GM18868 (cell line): Measurements from ENCODE around the gene GSS.

Experiments used
- ATAC-seq: cut with Tn5 transposase; IDR thresholded peaks from one replicate; pipeline ENCODE4 v1.9.1; 2021; ENCODE audit warnings: mild to moderate bottlenecking, moderate library complexity; ENCODE audit not compliant: unreplicated experiment

The GSS gene

DNA sequence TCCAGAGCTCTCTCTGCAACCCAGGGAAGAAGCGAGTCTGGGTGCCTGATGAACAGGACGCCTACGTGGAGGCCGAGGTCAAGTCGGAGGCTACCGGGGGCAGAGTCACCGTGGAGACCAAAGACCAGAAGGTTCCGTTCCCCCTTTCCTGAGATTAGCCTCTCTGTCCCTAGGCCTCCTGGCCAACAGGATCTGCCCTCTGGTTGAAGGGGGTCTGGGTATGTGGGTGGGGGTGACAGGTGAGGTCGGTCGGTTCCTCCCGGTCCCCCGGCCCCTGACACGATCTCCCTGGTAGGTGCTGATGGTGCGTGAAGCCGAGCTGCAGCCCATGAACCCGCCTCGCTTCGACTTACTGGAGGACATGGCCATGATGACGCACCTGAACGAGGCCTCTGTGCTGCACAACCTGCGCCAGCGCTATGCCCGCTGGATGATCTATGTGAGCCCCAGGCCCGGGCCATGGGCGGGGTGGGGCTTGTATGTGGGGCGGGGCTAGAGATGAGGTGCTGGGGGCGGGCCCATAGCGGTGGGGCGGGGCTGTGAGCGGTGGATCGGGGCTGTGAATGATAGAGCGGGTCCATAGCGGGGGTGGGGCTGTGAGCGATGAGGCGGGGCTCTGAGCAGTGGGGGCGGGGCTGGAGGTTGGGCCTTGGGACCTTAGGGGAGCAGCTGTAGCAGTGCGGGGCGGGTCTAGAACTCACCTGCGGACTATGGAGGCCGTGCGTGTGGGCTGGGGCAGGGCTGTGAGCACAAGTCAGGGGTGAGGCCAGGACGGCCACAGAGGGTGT is 24.0 kb upstream of the GSS start:
- ATAC-seq = no peak

- ATAC-seq = no peak
These were observed 22.6 kb upstream of the GSS start for GRCh38 chr20:34978092-34978744.

DNA sequence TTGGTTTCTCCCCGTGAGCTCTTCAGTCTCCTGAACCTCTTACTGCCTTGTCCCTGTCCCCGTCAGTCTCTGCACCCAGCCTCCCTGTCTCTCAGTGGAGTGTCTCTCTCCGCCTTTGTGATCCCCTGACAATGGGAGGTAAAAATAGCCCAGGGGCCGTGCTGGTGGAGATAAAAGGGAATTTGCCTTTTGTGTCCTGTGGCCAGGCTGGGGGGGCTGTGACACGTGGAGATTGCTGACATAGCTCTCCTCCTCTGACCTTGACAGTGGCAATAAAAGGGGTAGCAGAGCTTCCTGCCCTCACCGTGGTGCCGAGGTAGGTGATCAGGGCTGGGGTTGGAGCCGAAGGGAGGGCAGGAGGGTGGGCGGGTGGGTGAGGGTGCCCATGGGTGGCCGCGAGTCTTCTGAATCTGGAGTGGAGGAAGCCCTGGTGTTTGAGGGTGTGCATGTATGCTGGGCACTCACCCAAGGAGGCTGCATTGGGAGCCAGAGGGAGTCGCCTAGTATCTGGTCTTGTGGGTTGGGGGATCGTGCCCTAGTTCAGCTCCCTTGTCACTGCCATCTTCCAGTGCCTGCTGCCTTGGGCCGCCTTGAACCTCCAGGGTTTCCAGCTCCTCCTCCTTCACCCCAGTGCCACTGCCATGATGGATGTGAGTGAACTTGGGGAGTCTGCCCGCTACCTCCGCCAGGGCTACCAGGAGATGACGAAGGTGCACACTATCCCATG is 21.9 kb upstream of the GSS start:
- ATAC-seq = no peak

DNA sequence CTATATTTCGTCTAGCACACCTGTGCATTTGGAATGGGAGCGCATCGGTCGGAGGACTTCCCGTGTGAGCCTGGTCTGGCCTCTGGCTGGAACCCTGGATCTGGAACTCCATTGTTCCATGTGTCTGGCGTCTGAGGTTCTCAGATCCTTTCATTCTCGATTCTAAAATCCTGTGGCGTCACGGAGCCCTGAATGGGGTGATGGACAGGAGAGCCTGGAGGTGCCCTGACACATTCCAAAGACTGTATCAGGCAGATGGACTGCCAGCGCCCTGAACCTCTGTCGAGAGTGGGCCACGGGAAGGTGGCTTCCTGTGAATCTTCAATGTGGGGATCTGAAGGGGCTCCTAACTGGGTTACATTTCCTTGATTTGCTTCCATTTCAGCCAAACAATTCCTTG is 20.7 kb upstream of the GSS start:
- ATAC-seq = no peak

GRCh38 chr20:34974246-34974645 is 18.6 kb upstream of the GSS start:
- ATAC-seq = no peak

- ATAC-seq = no peak
These were observed 16.1 kb upstream of the GSS start for GRCh38 chr20:34971561-34972235.

DNA sequence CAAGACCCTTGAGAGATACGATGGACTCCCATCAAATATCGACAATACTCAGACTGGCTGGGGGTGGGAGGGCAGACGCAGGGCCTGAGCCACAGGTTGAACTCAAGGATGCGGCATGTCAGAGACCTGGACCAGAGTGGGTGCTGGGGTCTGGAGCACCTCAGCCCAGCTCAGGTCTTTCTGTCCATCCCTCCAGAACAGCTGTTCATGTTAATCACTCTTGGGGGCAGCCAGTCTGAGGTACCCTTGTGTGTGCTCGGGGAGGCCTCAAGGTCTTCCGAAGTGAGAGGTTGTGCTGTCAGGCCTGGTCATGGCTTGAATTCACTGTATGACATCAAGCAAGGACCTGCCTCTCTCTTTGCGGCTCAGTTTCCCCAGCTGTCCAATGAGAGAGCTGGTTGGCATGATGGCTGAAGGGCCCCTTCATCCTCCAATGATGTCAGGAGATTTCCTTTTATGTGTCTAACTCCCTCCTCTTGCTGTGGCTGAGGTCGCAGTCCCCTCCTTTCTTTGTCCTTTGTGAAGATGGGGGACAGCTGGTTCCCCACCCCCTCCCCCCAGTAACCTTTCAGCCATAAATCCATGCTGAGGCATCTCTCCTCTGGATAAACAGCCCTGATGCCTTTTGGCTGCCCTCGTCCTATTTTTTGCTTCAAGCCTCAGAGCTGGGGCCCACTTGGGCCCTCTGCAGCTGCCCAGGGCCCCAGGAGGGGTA is 15.4 kb upstream of the GSS start:
- no peak for ATAC-seq

DNA sequence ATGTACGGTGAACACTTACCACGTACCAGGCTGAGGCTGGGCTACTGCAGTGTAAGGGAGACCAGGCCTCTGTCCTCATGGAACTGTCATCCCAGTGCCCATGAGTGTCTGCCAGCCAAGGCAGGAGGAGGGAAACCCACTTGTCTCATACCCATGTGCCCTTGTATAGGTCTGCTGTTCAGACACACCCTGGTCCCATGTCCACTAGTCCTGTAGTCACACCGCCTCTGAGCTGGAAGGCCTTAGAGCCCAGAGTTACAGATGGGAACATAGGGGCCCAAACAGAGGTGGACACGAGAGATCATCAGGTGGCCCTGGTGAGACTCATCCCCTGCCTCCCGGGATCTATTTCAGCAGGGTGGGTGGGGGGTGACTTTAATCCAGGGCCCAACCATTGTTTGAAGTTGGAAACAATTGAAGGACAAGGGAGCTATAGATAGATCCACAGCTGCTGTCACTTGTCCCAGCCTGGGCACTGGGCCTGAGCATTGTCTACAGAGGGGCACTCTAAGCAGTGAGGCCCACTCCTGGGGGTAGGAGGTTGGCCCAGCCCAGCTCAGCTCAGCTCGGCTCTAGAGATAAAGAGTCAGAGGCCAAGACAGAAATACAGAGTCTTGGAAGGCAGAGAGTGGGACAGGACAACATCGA is 14.7 kb upstream of the GSS start:
- ATAC-seq = no peak

- ATAC-seq = no peak
These were observed 12.6 kb upstream of the GSS start for GRCh38 chr20:34968042-34968775.

DNA sequence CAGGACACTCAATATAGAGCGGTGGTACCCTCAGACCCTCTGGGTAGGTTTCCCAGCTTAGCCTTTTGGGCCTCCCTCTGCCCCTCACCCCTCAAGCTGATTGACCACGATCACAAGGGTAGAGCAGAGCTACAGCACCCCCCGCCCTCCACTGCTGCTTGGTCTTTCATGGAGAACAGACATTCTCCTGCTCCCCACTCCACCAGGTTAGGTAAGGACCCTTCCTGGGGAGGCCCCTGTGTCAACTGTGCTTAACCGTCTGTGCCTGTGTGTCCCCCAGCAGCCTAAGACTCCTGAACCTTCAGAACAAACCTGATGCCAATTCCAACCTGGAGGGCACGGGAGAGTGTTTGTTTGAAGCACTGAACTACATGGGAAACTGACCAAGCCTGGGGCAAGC is 11.8 kb upstream of the GSS start:
- ATAC-seq = no peak

DNA sequence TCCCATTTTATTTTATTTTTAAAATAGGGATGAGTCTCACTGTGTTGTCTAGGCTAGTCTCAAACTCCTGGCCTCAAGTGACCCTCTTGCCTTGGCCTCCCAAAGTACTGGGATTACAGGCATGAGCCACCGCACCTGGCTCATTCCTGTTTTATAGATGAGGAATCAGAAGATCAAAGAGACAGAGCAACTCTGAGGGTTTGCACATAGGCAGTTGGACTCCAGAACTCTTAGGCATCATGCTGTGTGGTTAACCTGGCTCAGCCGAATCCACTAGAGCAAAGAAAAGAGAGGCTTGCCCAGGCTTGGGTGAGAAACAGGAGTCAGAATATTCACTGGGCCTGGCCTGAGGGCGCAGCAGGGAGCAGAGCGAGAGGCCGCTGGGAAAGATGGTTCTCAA is 9.4 kb upstream of the GSS start:
- ATAC-seq = no peak

- no peak for ATAC-seq
These were observed 8.9 kb upstream of the GSS start for GRCh38 chr20:34964486-34964885.

DNA sequence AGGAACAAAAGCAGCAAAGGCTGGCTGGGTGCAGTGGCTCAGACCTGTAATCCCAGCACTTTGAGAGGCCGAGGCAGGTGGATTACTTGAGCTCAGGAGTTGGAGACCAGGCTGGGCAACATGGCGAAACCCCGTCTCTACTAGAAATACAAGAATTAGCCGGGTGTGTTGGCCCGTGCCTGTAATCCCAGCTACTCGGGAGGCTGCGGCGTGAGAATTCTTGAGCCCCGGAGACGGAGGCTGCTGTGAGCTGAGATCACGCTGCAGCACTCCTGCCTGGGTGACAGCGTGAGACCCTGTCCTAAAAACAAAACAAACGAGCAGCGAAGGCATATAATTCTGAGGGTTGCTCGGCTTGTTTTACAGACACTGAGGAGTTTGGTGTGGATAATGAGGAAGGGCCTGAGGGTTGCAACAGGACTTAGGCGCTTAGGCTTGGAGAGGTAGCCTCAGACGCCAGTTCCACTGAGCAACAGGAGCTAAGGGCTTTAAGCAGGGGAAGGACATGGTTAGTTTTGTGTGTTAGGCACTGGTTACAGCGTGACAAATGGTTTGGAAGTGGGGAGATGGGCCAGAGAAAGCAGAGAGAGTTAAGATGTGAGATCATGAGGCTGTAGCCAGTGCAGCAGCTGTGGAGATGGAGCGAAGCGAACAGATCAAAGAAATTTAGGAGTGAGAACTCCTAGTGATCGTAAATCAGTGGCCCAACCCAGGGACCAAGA is 1.3 kb upstream of the GSS start:
- ATAC-seq = no peak

DNA sequence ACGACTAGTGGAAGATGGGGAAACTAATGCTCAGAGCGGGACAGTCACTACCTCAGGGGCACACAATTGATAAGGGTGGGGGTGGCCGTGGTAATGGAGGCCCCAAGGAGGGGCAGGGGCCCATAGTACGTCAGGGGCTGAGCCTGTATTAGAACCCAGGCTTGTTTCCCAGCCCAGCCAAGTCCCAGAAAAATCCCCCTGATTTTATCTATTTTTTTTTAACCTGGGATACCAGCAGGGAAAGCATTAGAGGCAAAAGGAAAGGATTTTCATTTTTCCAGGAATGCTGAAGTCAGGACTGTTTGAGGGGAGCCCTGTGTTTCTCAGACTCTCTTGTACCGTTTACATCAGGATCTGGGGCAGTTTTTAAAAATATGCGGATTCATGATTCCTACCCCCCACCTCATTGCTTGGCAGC is 444 bp upstream of the GSS start:
- no peak for ATAC-seq

- no peak for ATAC-seq
These were observed 739 bp downstream of the GSS start for GRCh38 chr20:34954904-34955230.

DNA sequence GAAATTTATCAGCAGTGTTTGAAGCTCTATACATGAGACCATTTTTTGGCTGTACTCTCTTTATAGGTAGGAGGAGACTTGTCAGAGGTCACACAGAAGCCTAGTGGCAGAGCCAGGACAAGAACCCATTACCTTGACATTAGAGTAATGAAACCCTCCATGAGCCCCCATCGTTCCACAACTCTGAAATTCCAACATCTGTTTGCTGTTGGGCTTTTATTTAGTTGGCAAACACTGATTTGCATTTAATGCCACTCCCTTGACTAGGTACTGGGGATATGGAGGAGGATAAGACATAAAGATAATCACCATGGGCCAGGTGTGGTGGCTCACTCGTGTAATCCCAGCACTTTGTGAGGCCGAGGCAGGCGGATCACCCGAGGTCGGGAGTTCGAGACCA is 1.6 kb downstream of the GSS start:
- ATAC-seq = no peak

GRCh38 chr20:34952671-34953070 is 2.9 kb downstream of the GSS start:
- no peak for ATAC-seq

GRCh38 chr20:34951652-34952051 is 4.0 kb downstream of the GSS start:
- no peak for ATAC-seq

- no peak for ATAC-seq
These were observed 4.4 kb downstream of the GSS start for GRCh38 chr20:34951252-34951651.
